HepG2 (cell line): Measurements from ENCODE around the gene MED1. TPM values are rescaled to one million over a fixed set of nuclear protein-coding genes. Genes with fewer than 3 reads are reported as not detected.

Source experiments
- AKAP8 ChIP-seq: sonication (generic); formaldehyde crosslinking; IDR thresholded peaks from 2 replicates; pipeline ENCODE4 v1.5.1; 2020; ENCODE audit warnings: mild to moderate bottlenecking, missing genetic modification reagents
- BCL6 ChIP-seq: IDR thresholded peaks from 2 replicates; pipeline ENCODE4 v1.6.1; 2016; ENCODE audit warnings: missing genetic modification reagents, missing compliant biosample characterization
- HIVEP1 ChIP-seq: sonication (generic); formaldehyde crosslinking; IDR thresholded peaks from 2 replicates; pipeline ENCODE4 v1.4.0; 2020; ENCODE audit warnings: mild to moderate bottlenecking, missing genetic modification reagents
- KLF16 ChIP-seq, 2 experiments: sonication (generic) in 1 of 2; formaldehyde crosslinking in 1 of 2; IDR thresholded peaks; 2 replicates each; pipeline versions ENCODE4 v1.6.1 to v1.8.0; 2016 to 2023; ENCODE audit warnings: missing genetic modification reagents in 2 of 2, missing compliant biosample characterization in 1 of 2
- MAFF ChIP-seq: IDR thresholded peaks from 2 replicates; pipeline ENCODE4 v1.6.1; 2011; ENCODE audit warnings: low read depth, low read length, improper control_type of control experiment
- MAFG ChIP-seq: sonication (generic); formaldehyde crosslinking; IDR thresholded peaks from 2 replicates; pipeline ENCODE4 v1.5.1; 2020; ENCODE audit warnings: mild to moderate bottlenecking, missing genetic modification reagents
- PHB2 ChIP-seq: fragments of 450-650 bp; IDR thresholded peaks from 2 replicates; pipeline ENCODE4 v1.6.1; 2018; ENCODE audit not compliant: partially characterized antibody
- RFX3 ChIP-seq: IDR thresholded peaks from 2 replicates; pipeline ENCODE4 v1.6.1; 2016; ENCODE audit warnings: missing biosample characterization, missing genetic modification reagents
- TBP ChIP-seq: sonication (generic); formaldehyde crosslinking; IDR thresholded peaks from 2 replicates; pipeline ENCODE4 v1.5.0; 2020; ENCODE audit warnings: missing genetic modification reagents
- TEAD3 ChIP-seq: optimal IDR thresholded peaks from 2 replicates; pipeline ENCODE3; 2016; ENCODE audit warnings: borderline replicate concordance
- ZKSCAN8 ChIP-seq: IDR thresholded peaks from 2 replicates; pipeline ENCODE4 v1.6.1; 2016; ENCODE audit warnings: borderline replicate concordance, missing genetic modification reagents, missing compliant biosample characterization
- ZNF235 ChIP-seq: sonication (generic); formaldehyde crosslinking; IDR thresholded peaks from 2 replicates; pipeline ENCODE4 v1.8.1; 2023; ENCODE audit warnings: mild to moderate bottlenecking, missing genetic modification reagents, borderline replicate concordance
- ZNF333 ChIP-seq: sonication (generic); formaldehyde crosslinking; IDR thresholded peaks from 2 replicates; pipeline ENCODE4 v1.4.0; 2020; ENCODE audit warnings: mild to moderate bottlenecking, missing genetic modification reagents, borderline replicate concordance
- ZNF430 ChIP-seq: sonication (generic); formaldehyde crosslinking; IDR thresholded peaks from 2 replicates; pipeline ENCODE4 v1.9.0; 2021; ENCODE audit warnings: mild to moderate bottlenecking, missing genetic modification reagents
- ZNF552 ChIP-seq: sonication (generic); formaldehyde crosslinking; IDR thresholded peaks from 2 replicates; pipeline ENCODE4 v1.9.0; 2022; ENCODE audit warnings: missing genetic modification reagents, mild to moderate bottlenecking, borderline replicate concordance
- ZNF644 ChIP-seq: IDR thresholded peaks from 2 replicates; pipeline ENCODE4 v1.6.1; 2016; ENCODE audit warnings: low read depth
- ZSCAN21 ChIP-seq: sonication (generic); formaldehyde crosslinking; IDR thresholded peaks from 2 replicates; pipeline ENCODE4 v1.8.0; 2022; ENCODE audit warnings: mild to moderate bottlenecking, missing genetic modification reagents, moderate library complexity, borderline replicate concordance
- ZSCAN22 ChIP-seq: sonication (generic); formaldehyde crosslinking; IDR thresholded peaks from 2 replicates; pipeline ENCODE4 v1.4.0; 2020; ENCODE audit warnings: mild to moderate bottlenecking, missing genetic modification reagents
- polyA plus RNA-seq, 8 experiments: library from polyadenylated mRNA; depleted of rRNA in 3 of 8; stranded (reverse) in 7 of 8; unstranded in 1 of 8; fragments of >200 nt; fragmentation: Illumina TruSeq in 4 of 8; extraction: Trizol in 4 of 8; gene quantifications; 2 replicates each; pipeline versions ENCODE4 v1.2.1 to v1.2.3, GENCODE V29; 2011 to 2016; ENCODE audit warnings: low read depth in 4 of 8, missing spikeins in 1 of 8, mixed read lengths in 1 of 8; ENCODE audit not compliant: insufficient read depth in 1 of 8
- total RNA-seq, 5 experiments: library from RNA; depleted of rRNA; stranded (reverse); fragments of >200 nt; fragmentation: Illumina TruSeq; extraction: Trizol; gene quantifications; 2 replicates each; pipeline ENCODE4 v1.2.3, GENCODE V29; 2016; ENCODE audit warnings: low read depth in 1 of 5
- TF ChIP-seq, protein P1 (sequence below): sonication (generic); formaldehyde crosslinking; IDR thresholded peaks from 2 replicates; pipeline ENCODE4 v1.5.1; 2020; ENCODE audit warnings: missing genetic modification reagents, mild to moderate bottlenecking, borderline replicate concordance
- TF ChIP-seq, protein P2 (sequence below): IDR thresholded peaks from 2 replicates; pipeline ENCODE4 v1.6.1; 2016; ENCODE audit warnings: low read depth, missing genetic modification reagents, missing compliant biosample characterization
- TF ChIP-seq, protein P3 (sequence below): sonication (generic); formaldehyde crosslinking; IDR thresholded peaks from 2 replicates; pipeline ENCODE4 v1.8.1; 2023; ENCODE audit warnings: missing genetic modification reagents, mild to moderate bottlenecking, borderline replicate concordance

The MED1 gene
- total and polyA plus RNA-seq, 2 of the 13 experiments (the other 11 are each of a cell fraction or from before 2014, with no cell fraction given), result 37.5 to 40.1 TPM

- TF ChIP-seq HIVEP1 (CRISPR knock-in tag) (no peak; the same call in 1 of the 2 replicates), ZSCAN21 (no peak), MAFF (no peak), KLF16 (CRISPR knock-in tag; IDR thresholded peaks at IDR 0.05) (peak in 1 of 2 experiments; percentile 85; a peak in 2 of 4 replicates), AKAP8 (CRISPR knock-in tag) (0 out of 2 replicates have a peak, but pooled peaks have one; percentile 52), ZNF235 (CRISPR knock-in tag) (no peak; the same call in 1 of the 2 replicates), ZSCAN22 (CRISPR knock-in tag) (no peak), TEAD3 (CRISPR knock-in tag) (peak; percentile 56), ZNF333 (CRISPR knock-in tag) (no peak), MAFG (no peak), TBP (CRISPR knock-in tag) (no peak), PHB2 (no peak), ZNF552 (peak; percentile 59; the same call in 1 of the 2 replicates), ZNF644 (CRISPR knock-in tag) (no peak), BCL6 (CRISPR knock-in tag) (0 out of 2 replicates have a peak, but pooled peaks have one; percentile 20), RFX3 (no peak), ZNF430 (CRISPR knock-in tag) (peak; percentile 44; the same call in 1 of the 2 replicates), ZKSCAN8 (peak; percentile 40; the same call in 1 of the 2 replicates)
- TF ChIP-seq, protein P1, sequence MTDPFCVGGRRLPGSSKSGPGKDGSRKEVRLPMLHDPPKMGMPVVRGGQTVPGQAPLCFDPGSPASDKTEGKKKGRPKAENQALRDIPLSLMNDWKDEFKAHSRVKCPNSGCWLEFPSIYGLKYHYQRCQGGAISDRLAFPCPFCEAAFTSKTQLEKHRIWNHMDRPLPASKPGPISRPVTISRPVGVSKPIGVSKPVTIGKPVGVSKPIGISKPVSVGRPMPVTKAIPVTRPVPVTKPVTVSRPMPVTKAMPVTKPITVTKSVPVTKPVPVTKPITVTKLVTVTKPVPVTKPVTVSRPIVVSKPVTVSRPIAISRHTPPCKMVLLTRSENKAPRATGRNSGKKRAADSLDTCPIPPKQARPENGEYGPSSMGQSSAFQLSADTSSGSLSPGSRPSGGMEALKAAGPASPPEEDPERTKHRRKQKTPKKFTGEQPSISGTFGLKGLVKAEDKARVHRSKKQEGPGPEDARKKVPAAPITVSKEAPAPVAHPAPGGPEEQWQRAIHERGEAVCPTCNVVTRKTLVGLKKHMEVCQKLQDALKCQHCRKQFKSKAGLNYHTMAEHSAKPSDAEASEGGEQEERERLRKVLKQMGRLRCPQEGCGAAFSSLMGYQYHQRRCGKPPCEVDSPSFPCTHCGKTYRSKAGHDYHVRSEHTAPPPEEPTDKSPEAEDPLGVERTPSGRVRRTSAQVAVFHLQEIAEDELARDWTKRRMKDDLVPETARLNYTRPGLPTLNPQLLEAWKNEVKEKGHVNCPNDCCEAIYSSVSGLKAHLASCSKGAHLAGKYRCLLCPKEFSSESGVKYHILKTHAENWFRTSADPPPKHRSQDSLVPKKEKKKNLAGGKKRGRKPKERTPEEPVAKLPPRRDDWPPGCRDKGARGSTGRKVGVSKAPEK (CRISPR knock-in tag), result no peak
- TF ChIP-seq, protein P2, sequence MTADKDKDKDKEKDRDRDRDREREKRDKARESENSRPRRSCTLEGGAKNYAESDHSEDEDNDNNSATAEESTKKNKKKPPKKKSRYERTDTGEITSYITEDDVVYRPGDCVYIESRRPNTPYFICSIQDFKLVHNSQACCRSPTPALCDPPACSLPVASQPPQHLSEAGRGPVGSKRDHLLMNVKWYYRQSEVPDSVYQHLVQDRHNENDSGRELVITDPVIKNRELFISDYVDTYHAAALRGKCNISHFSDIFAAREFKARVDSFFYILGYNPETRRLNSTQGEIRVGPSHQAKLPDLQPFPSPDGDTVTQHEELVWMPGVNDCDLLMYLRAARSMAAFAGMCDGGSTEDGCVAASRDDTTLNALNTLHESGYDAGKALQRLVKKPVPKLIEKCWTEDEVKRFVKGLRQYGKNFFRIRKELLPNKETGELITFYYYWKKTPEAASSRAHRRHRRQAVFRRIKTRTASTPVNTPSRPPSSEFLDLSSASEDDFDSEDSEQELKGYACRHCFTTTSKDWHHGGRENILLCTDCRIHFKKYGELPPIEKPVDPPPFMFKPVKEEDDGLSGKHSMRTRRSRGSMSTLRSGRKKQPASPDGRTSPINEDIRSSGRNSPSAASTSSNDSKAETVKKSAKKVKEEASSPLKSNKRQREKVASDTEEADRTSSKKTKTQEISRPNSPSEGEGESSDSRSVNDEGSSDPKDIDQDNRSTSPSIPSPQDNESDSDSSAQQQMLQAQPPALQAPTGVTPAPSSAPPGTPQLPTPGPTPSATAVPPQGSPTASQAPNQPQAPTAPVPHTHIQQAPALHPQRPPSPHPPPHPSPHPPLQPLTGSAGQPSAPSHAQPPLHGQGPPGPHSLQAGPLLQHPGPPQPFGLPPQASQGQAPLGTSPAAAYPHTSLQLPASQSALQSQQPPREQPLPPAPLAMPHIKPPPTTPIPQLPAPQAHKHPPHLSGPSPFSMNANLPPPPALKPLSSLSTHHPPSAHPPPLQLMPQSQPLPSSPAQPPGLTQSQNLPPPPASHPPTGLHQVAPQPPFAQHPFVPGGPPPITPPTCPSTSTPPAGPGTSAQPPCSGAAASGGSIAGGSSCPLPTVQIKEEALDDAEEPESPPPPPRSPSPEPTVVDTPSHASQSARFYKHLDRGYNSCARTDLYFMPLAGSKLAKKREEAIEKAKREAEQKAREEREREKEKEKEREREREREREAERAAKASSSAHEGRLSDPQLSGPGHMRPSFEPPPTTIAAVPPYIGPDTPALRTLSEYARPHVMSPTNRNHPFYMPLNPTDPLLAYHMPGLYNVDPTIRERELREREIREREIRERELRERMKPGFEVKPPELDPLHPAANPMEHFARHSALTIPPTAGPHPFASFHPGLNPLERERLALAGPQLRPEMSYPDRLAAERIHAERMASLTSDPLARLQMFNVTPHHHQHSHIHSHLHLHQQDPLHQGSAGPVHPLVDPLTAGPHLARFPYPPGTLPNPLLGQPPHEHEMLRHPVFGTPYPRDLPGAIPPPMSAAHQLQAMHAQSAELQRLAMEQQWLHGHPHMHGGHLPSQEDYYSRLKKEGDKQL (CRISPR knock-in tag), result no peak
- TF ChIP-seq, protein P3, sequence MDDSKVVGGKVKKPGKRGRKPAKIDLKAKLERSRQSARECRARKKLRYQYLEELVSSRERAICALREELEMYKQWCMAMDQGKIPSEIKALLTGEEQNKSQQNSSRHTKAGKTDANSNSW (CRISPR knock-in tag), result no peak
Measured at GRCh38 chr17:39450847-39451581, at the start of gene MED1 (continued).
